SU-DHL-6 (cell line): ENCODE data around the gene KCNIP3.
"Not testable (repeated sequence)": the region's sequence is repeated elsewhere in the genome, so short reads cannot be mapped to it uniquely, and the experiment has no call there.

Experiments
- H2AFZ ChIP-seq: fragments of 200-600 bp; sonication (generic); 2 replicates; pipeline ENCODE4 v1.6.1; 2014; ENCODE audit warnings: low read depth, mild to moderate bottlenecking, moderate library complexity, mixed read lengths, antibody characterized with exemption, low read length; ENCODE audit not compliant: severe bottlenecking
- H3F3A ChIP-seq: fragments of 200-600 bp; shearing (Covaris generic); 2 replicates; pipeline ENCODE4 v1.6.0; 2016; ENCODE audit warnings: antibody characterized with exemption, mild to moderate bottlenecking; ENCODE audit not compliant: insufficient read depth
- H3K27ac ChIP-seq: fragments of 200-600 bp; sonication (generic); 2 replicates; pipeline ENCODE4 v1.5.1; 2016; ENCODE audit warnings: low read depth, mild to moderate bottlenecking, low read length, moderate library complexity, mixed read lengths
- H3K27me3 ChIP-seq: fragments of 200-600 bp; sonication (generic), shearing (Covaris generic); 2 replicates; pipeline ENCODE4 v1.6.0; 2014; ENCODE audit warnings: mild to moderate bottlenecking, low read length
- H3K36me3 ChIP-seq: fragments of 200-600 bp; sonication (generic); 2 replicates; pipeline ENCODE4 v1.6.1; 2014; ENCODE audit warnings: mild to moderate bottlenecking, low read length, mixed read lengths
- H3K4me2 ChIP-seq: fragments of 300-600, 200-600 bp; shearing (Covaris generic), sonication (generic); 2 replicates; pipeline ENCODE4 v1.6.0; 2014; ENCODE audit warnings: low read length, low read depth, mild to moderate bottlenecking; ENCODE audit not compliant: poor library complexity, severe bottlenecking
- H3K4me3 ChIP-seq: fragments of 200-600 bp; sonication (generic); 2 replicates; pipeline ENCODE4 v1.5.1; 2014; ENCODE audit warnings: antibody characterized with exemption, low read length, mild to moderate bottlenecking, mixed read lengths; ENCODE audit not compliant: insufficient read depth, poor library complexity, severe bottlenecking
- H3K79me2 ChIP-seq: fragments of 200-600 bp; sonication (generic); 2 replicates; pipeline ENCODE4 v1.6.1; 2014; ENCODE audit warnings: mild to moderate bottlenecking, low read length, moderate library complexity; ENCODE audit not compliant: insufficient read depth
- H3K9ac ChIP-seq: fragments of 200-600 bp; sonication (generic); 2 replicates; pipeline ENCODE4 v1.7.0; 2014; ENCODE audit warnings: mild to moderate bottlenecking, low read length
- H3K9me2 ChIP-seq: fragments of 200-600 bp; sonication (generic); replicated peaks from 2 replicates; pipeline ENCODE4 v1.6.1; 2014; ENCODE audit warnings: low read length; ENCODE audit not compliant: insufficient read depth
- H3K9me3 ChIP-seq: fragments of 200-600 bp; sonication (generic); 2 replicates; pipeline ENCODE4 v1.6.1; 2014; ENCODE audit warnings: low read length, mixed read lengths; ENCODE audit not compliant: insufficient read depth
- H4K20me1 ChIP-seq: fragments of 200-600 bp; sonication (generic); 2 replicates; pipeline ENCODE4 v1.6.1; 2014; ENCODE audit warnings: low read depth, mild to moderate bottlenecking, antibody characterized with exemption, low read length, moderate library complexity, mixed read lengths
- TF ChIP-seq, protein P1 (sequence below): fragments of 200-600 bp; sonication (generic); IDR thresholded peaks from one replicate; pipeline ENCODE4 v1.5.1; 2017; ENCODE audit warnings: antibody characterized with exemption, mild to moderate bottlenecking, low read length, moderate library complexity; ENCODE audit not compliant: insufficient read depth, poor library complexity, severe bottlenecking

The KCNIP3 gene

GRCh38 chr2:95403204-95403721 lies 106.1 kb downstream of the KCNIP3 start:
- H3K4me3 ChIP-seq = peak overlapping the region; percentile 78
- H3K27me3 ChIP-seq, H3K9me3 ChIP-seq, H3K27ac ChIP-seq, H3K9me2 ChIP-seq, H4K20me1 ChIP-seq, H3K79me2 ChIP-seq, H3F3A ChIP-seq, H3K36me3 ChIP-seq: not testable (repeated sequence)
- peak overlapping the region; percentile 68 for H3K9ac ChIP-seq
- peak overlapping the region; percentile 98 for H2AFZ ChIP-seq
- TF ChIP-seq, protein P1, sequence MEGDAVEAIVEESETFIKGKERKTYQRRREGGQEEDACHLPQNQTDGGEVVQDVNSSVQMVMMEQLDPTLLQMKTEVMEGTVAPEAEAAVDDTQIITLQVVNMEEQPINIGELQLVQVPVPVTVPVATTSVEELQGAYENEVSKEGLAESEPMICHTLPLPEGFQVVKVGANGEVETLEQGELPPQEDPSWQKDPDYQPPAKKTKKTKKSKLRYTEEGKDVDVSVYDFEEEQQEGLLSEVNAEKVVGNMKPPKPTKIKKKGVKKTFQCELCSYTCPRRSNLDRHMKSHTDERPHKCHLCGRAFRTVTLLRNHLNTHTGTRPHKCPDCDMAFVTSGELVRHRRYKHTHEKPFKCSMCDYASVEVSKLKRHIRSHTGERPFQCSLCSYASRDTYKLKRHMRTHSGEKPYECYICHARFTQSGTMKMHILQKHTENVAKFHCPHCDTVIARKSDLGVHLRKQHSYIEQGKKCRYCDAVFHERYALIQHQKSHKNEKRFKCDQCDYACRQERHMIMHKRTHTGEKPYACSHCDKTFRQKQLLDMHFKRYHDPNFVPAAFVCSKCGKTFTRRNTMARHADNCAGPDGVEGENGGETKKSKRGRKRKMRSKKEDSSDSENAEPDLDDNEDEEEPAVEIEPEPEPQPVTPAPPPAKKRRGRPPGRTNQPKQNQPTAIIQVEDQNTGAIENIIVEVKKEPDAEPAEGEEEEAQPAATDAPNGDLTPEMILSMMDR = peak; percentile 17
- peak overlapping the region; percentile 50 for H3K4me2 ChIP-seq

DNA sequence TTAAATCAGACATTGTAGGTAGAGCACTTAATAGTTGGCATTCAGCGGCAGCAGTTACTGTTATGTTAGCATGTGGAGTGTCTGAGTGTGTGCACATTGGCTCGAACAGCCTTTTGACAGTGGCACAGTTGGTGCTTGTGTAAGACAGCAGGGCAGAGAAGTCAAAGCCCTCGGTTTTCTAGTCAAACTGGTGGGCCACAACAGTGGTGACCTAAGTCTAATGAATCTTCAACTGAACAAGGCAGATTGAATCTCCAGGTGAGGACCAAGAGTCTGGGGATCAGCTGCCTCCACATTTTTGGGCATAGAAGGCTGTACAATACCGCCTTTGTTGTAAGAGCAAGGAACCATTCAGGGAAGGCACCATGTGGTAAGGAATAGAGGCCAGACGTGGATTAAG lies 106.7 kb downstream of the KCNIP3 start:
- H4K20me1 ChIP-seq, H2AFZ ChIP-seq, H3K79me2 ChIP-seq, H3K27me3 ChIP-seq, H3K9me3 ChIP-seq, H3K4me3 ChIP-seq, H3K27ac ChIP-seq, H3F3A ChIP-seq, H3K9me2 ChIP-seq, H3K36me3 ChIP-seq: not testable (repeated sequence)
- Histone ChIP-seq H3K4me2 (peak overlapping the region; percentile 50), H3K9ac (0 out of 2 replicates have a peak overlapping the region, but pooled peaks have one; percentile 68)

DNA sequence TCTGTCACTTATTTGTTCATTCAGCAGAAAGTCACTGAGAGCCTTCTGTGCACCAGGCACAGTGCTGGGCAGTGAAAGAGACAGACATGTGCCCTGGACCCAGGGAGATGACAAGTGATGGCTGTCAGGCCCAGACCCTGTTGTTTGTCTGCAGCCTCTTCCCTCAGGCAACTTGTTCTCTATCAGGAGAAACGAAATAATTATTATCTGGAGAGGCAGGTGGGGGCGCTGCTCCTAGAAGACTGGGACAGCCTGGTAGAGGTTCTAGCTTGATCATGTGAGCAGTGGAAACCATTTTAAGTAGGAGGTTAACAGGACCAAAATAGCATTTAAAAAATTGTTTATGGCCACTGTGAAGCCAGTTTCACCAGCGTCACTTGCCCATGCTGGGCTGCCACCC lies 107.5 kb downstream of the KCNIP3 start:
- not testable (repeated sequence) for H3K27me3 ChIP-seq, H3K9me2 ChIP-seq, H3K79me2 ChIP-seq, H3K9me3 ChIP-seq, H3F3A ChIP-seq, H3K27ac ChIP-seq, H3K4me3 ChIP-seq, H4K20me1 ChIP-seq, H3K4me2 ChIP-seq, H3K36me3 ChIP-seq, H2AFZ ChIP-seq, H3K9ac ChIP-seq

GRCh38 chr2:95411239-95411638 lies 114.1 kb downstream of the KCNIP3 start:
- H4K20me1 ChIP-seq, H3K9me2 ChIP-seq, H3K4me3 ChIP-seq, H3K27me3 ChIP-seq, H3K36me3 ChIP-seq, H3K9me3 ChIP-seq, H3K9ac ChIP-seq, H3F3A ChIP-seq, H2AFZ ChIP-seq, H3K4me2 ChIP-seq, H3K27ac ChIP-seq, H3K79me2 ChIP-seq: not testable (repeated sequence)

- H3K4me3 ChIP-seq, H3K27me3 ChIP-seq, H2AFZ ChIP-seq, H3K9me2 ChIP-seq, H3K27ac ChIP-seq, H3K36me3 ChIP-seq, H3F3A ChIP-seq, H3K9ac ChIP-seq, H3K9me3 ChIP-seq, H4K20me1 ChIP-seq, H3K79me2 ChIP-seq, H3K4me2 ChIP-seq: not testable (repeated sequence)
- TF ChIP-seq, protein P1 = peak; percentile 49
Observed at GRCh38 chr2:95414015-95414594, 117.0 kb downstream of the KCNIP3 start.

DNA sequence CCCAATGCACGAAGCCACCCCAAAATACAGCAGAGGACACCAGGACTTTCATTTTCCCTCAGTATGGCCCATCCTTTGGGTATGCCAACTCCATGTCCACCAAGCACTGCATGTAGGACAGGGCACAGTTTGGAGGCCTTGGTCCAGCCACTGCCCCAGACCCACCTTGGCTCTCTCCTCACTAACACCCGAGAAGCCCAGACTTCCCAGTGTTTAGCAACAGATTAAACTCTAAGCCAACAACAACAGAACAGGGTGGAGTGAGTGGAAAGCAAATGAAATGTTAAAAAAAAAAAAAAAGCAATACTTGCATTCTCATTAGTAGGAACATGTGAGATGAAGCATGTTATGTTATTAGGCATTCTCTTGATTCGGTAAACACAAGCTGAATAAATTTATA lies 118.0 kb downstream of the KCNIP3 start:
- not testable (repeated sequence) for H3K9me3 ChIP-seq, H3K79me2 ChIP-seq, H3K36me3 ChIP-seq, H3K9ac ChIP-seq, H4K20me1 ChIP-seq, H3F3A ChIP-seq, H3K4me3 ChIP-seq, H2AFZ ChIP-seq, H3K27ac ChIP-seq, H3K9me2 ChIP-seq, H3K4me2 ChIP-seq, H3K27me3 ChIP-seq

DNA sequence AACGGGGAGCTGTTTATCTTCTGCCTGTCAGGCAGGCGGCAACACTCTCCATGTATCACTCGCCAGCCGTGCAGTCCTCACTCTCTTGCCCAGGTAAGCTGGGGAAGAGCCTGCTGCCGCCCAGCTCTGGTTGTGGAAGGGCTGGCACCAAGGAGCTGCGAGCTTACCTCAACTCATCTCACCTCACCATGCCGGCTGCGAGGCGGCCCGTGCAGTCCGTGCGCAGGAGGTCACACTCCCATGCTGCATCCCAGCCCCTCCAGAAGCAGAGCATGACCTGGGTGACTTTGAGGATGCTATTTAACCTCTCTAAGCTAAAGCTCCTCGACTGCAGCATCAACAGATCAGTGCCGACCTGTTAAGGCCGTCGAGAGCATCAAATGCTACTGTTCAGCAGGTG lies 118.4 kb downstream of the KCNIP3 start:
- not testable (repeated sequence) for H3K9me3 ChIP-seq, H3K4me2 ChIP-seq, H4K20me1 ChIP-seq, H3K27ac ChIP-seq, H3K36me3 ChIP-seq, H3K79me2 ChIP-seq, H3F3A ChIP-seq, H3K27me3 ChIP-seq, H3K9ac ChIP-seq, H2AFZ ChIP-seq, H3K9me2 ChIP-seq, H3K4me3 ChIP-seq
